Rectal smooth muscle tissue (tissue), 1 donor: ENCODE results near the gene DENND6B.
A peak's percentile ranks its signal among the peaks of the same experiment; 100 is the strongest.
"Not testable (repeated sequence)": the region's sequence is repeated elsewhere in the genome, so short reads cannot be mapped to it uniquely, and the experiment has no call there.

Source experiments
- H3K27ac ChIP-seq: one replicate; pipeline ENCODE4 v1.7.0; 2013; ENCODE audit warnings: low read depth, low read length, inconsistent platforms
- H3K27me3 ChIP-seq: one replicate; pipeline ENCODE4 v1.7.0; 2013; ENCODE audit warnings: low read length; ENCODE audit not compliant: control insufficient read depth, insufficient read depth
- H3K36me3 ChIP-seq: one replicate; pipeline ENCODE4 v1.7.0; 2013; ENCODE audit warnings: low read length; ENCODE audit not compliant: control insufficient read depth, insufficient read depth
- H3K4me1 ChIP-seq: one replicate; pipeline ENCODE4 v1.7.0; 2013; ENCODE audit warnings: low read length; ENCODE audit not compliant: control insufficient read depth, insufficient read depth
- H3K4me3 ChIP-seq: one replicate; pipeline ENCODE4 v1.7.0; 2013; ENCODE audit warnings: low read length
- H3K9ac ChIP-seq: one replicate; pipeline ENCODE4 v1.7.0; 2013; ENCODE audit warnings: low read length

DENND6B gene, protein sequence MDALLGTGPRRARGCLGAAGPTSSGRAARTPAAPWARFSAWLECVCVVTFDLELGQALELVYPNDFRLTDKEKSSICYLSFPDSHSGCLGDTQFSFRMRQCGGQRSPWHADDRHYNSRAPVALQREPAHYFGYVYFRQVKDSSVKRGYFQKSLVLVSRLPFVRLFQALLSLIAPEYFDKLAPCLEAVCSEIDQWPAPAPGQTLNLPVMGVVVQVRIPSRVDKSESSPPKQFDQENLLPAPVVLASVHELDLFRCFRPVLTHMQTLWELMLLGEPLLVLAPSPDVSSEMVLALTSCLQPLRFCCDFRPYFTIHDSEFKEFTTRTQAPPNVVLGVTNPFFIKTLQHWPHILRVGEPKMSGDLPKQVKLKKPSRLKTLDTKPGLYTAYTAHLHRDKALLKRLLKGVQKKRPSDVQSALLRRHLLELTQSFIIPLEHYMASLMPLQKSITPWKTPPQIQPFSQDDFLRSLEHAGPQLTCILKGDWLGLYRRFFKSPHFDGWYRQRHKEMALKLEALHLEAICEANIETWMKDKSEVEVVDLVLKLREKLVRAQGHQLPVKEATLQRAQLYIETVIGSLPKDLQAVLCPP

GRCh38 chr22:50326956-50327710, at the start of gene DENND6B:
Gene DENND6B, minus strand, starts transcription at chr22:50327012. Its CDS starts 24 bp downstream, at chr22:50326988.
- no peaks in the 10 kb centered on the region for H3K36me3 ChIP-seq
- peak within 1 kb of the TSS; percentile 96 for H3K27ac ChIP-seq
- no peaks in the 10 kb centered on the region for H3K27me3 ChIP-seq
- H3K9ac ChIP-seq = peak within 1 kb of the TSS; percentile 92
- H3K4me3 ChIP-seq = peak within 1 kb of the TSS; percentile 87
- H3K4me1 ChIP-seq = no peaks in the 10 kb centered on the region

DNA sequence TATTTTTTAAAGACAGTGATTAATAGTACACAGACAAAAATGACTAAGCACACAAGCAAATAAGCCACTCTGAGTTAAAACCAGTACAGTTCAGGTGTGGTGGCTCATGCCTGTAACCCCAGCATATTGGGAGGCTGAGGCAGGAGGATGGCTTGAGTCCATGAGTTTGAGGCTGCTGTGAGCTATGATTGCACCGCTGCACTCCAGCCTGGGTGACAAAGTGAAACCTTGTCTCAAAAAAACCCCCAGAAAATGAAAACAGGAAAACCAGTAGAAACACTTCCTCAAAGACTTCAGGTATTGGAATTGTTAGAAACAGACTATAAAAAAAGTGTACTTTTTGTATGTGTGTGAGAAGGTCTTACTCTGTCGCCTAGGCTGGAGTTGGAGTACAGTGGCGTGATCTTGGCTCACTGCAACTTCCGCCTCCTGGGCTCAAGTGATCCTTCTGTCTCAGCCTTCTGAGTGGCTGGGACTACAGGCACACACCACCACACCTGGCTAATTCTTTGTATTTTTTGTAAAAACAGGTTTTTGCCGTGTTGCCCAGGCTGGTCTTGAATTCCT, 49.4 kb upstream of the DENND6B start:
- Histone ChIP-seq H3K4me3 (no peak overlapping the region), H3K4me1 (no peaks in the 10 kb centered on the region), H3K36me3 (peaks cover 3% of the 10 kb centered on the region), H3K27ac (no peak overlapping the region), H3K9ac (no peak overlapping the region), H3K27me3 (no peaks in the 10 kb centered on the region)

GRCh38 chr22:50371101-50371648, 44.4 kb upstream of the DENND6B start:
- no peaks in the 10 kb centered on the region for H3K4me1 ChIP-seq
- H3K27me3 ChIP-seq = no peaks in the 10 kb centered on the region
- peaks cover 3% of the 10 kb centered on the region for H3K36me3 ChIP-seq
- no peak overlapping the region for H3K9ac ChIP-seq
- no peak overlapping the region for H3K4me3 ChIP-seq
- no peak overlapping the region for H3K27ac ChIP-seq

DNA sequence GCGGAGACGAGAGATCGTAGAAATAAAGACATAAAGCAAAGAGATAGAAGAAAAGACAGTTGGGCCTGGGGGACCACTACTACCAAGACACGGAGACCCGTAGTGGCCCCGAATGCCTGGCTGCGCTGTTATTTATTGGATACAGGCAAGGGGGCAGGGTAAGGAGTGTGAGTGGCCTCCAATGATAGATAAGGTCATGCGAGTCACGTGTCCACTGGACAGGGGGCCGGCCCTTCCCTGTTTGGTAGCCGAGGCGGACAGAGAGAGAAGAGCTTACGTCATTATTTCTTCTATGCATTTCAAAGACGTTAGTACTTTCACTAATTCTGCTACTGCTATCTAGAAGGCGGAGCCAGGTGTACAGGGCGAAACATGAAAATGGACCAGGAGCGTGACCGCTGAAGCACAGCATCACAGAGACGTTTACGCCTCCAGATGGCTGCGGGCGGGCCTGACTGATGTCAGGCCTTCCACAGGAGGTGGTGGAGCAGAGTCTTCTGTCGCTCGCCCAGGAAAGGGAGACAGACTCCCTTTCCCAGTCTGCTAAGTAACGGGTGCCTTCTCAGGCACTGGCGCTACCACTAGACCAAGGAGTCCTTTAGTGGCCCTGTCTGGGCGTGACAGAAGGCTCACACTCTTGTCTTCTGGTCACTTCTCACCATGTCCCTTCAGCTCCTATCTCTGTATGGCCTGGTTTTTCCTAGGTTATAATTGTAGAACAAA, 41.1 kb upstream of the DENND6B start:
- Histone ChIP-seq H3K4me1 (no peaks in the 10 kb centered on the region), H3K4me3 (no peak overlapping the region), H3K27ac (no peak overlapping the region), H3K9ac (no peak overlapping the region), H3K27me3 (no peaks in the 10 kb centered on the region), H3K36me3 (no peaks in the 10 kb centered on the region)

DNA sequence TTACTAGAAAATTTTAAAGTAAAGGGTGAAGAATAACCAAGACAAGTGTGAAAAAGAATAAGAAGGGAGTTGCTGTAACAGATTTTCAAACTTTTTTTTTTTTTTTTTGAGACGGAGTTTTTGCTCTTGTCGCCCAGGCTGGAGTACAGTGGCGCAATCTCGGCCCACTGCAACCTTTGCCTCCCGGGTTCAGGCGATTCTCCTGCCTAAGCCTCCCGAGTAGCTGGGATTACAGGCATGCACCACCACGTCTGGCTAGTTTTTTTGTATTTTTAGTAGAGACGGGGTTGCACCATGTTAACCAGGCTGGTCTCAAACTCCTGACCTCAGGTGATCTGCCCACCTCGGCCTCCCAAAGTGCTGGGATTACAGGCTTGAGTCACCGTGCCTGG, 37.0 kb upstream of the DENND6B start:
- H3K36me3 ChIP-seq, H3K27me3 ChIP-seq, H3K9ac ChIP-seq, H3K27ac ChIP-seq, H3K4me1 ChIP-seq, H3K4me3 ChIP-seq: not testable (repeated sequence)

GRCh38 chr22:50363166-50363802, 36.5 kb upstream of the DENND6B start:
- no peak overlapping the region for H3K9ac ChIP-seq
- no peak overlapping the region for H3K27ac ChIP-seq
- no peaks in the 10 kb centered on the region for H3K4me1 ChIP-seq
- no peak overlapping the region for H3K4me3 ChIP-seq
- H3K27me3 ChIP-seq = no peaks in the 10 kb centered on the region
- no peaks in the 10 kb centered on the region for H3K36me3 ChIP-seq

- no peaks in the 10 kb centered on the region for H3K27me3 ChIP-seq
- no peak overlapping the region for H3K4me3 ChIP-seq
- H3K27ac ChIP-seq = no peak overlapping the region
- H3K4me1 ChIP-seq = no peaks in the 10 kb centered on the region
- H3K36me3 ChIP-seq = no peaks in the 10 kb centered on the region
- no peak overlapping the region for H3K9ac ChIP-seq
Observed at GRCh38 chr22:50361688-50362087, 34.9 kb upstream of the DENND6B start.

DNA sequence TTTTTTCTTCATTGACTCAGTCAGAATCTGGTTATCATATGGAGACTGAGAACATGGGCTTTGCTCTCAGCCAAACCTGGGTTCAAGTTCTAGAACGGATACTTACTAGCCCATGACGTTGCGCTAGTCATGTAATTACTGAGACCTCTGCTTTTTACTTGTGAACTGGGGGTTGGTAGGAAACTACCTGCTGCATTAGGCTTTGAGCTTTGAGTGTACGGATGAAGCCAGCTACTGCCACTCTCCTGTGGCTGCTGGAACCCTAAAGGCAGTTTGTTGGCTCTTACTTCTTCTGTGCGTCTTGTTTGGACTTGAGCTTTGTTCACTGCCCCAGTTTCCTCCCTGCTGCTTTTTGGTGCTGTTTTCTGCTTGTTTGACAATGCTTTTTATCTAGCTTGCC, 34.4 kb upstream of the DENND6B start:
- no peaks in the 10 kb centered on the region for H3K27me3 ChIP-seq
- H3K4me3 ChIP-seq = no peak overlapping the region
- H3K36me3 ChIP-seq = no peaks in the 10 kb centered on the region
- H3K9ac ChIP-seq = no peak overlapping the region
- H3K4me1 ChIP-seq = no peaks in the 10 kb centered on the region
- no peak overlapping the region for H3K27ac ChIP-seq

GRCh38 chr22:50360578-50360977, 33.8 kb upstream of the DENND6B start:
- no peaks in the 10 kb centered on the region for H3K4me1 ChIP-seq
- H3K27me3 ChIP-seq = no peaks in the 10 kb centered on the region
- no peak overlapping the region for H3K27ac ChIP-seq
- H3K4me3 ChIP-seq = no peak overlapping the region
- H3K36me3 ChIP-seq = no peaks in the 10 kb centered on the region
- H3K9ac ChIP-seq = no peak overlapping the region

- Histone ChIP-seq H3K27ac (no peak overlapping the region), H3K27me3 (no peaks in the 10 kb centered on the region), H3K4me1 (no peaks in the 10 kb centered on the region), H3K4me3 (no peak overlapping the region), H3K36me3 (no peaks in the 10 kb centered on the region), H3K9ac (no peak overlapping the region)
Observed at GRCh38 chr22:50357756-50358155, 30.9 kb upstream of the DENND6B start.

GRCh38 chr22:50357222-50357621, 30.4 kb upstream of the DENND6B start:
- H3K9ac ChIP-seq = no peak overlapping the region
- no peaks in the 10 kb centered on the region for H3K4me1 ChIP-seq
- no peak overlapping the region for H3K27ac ChIP-seq
- no peak overlapping the region for H3K4me3 ChIP-seq
- H3K36me3 ChIP-seq = no peaks in the 10 kb centered on the region
- no peaks in the 10 kb centered on the region for H3K27me3 ChIP-seq
